HG03342 (cell line): Measurements from ENCODE around the gene LRRC46.

Source experiments
- ATAC-seq: cut with Tn5 transposase; IDR thresholded peaks from one replicate; pipeline ENCODE4 v1.9.1; 2021; ENCODE audit warnings: mild to moderate bottlenecking, moderate library complexity; ENCODE audit not compliant: unreplicated experiment

LRRC46 gene

GRCh38 chr17:47875011-47875985 is 43.8 kb downstream of the LRRC46 start:
- ATAC-seq = no peak

GRCh38 chr17:47877368-47878034 is 46.0 kb downstream of the LRRC46 start:
- ATAC-seq = no peak

- no peak for ATAC-seq
Observed at GRCh38 chr17:47878203-47879027, 46.9 kb downstream of the LRRC46 start.

- no peak for ATAC-seq
Observed at GRCh38 chr17:47879028-47879585, 47.6 kb downstream of the LRRC46 start.

- no peak for ATAC-seq
Observed at GRCh38 chr17:47879776-47880454, 48.4 kb downstream of the LRRC46 start.

- no peak for ATAC-seq
Observed at GRCh38 chr17:47882247-47882646, 50.8 kb downstream of the LRRC46 start.

- no peak for ATAC-seq
Observed at GRCh38 chr17:47882695-47883588, 51.5 kb downstream of the LRRC46 start.

- ATAC-seq = no peak
Observed at GRCh38 chr17:47883589-47884426, 52.3 kb downstream of the LRRC46 start.

GRCh38 chr17:47884427-47884740 is 52.9 kb downstream of the LRRC46 start:
- ATAC-seq = no peak

GRCh38 chr17:47884905-47885730 is 53.6 kb downstream of the LRRC46 start:
- ATAC-seq = no peak
